Ascending aorta (tissue), 2 donors: Measurements from ENCODE around the gene EDN1. TPM values are rescaled to one million over a fixed set of nuclear protein-coding genes. Genes with fewer than 3 reads are reported as not detected.

Source experiments
- DNase-seq, 2 donors: peaks; one replicate each; pipeline ENCODE4 v3.0.0-alpha.2; 2019; ENCODE audit warnings: low spot score in 2 of 2
- H3K27ac ChIP-seq, 2 donors: fragments of 200-600 bp; sonication (generic); one replicate each; pipeline ENCODE4 v1.5.1; 2016 to 2017; ENCODE audit warnings: mild to moderate bottlenecking in 1 of 2
- H3K27me3 ChIP-seq: fragments of 200-600 bp; sonication (generic); one replicate; pipeline ENCODE4 v1.5.1; 2017
- H3K36me3 ChIP-seq, 2 donors: fragments of 200-600 bp; sonication (generic); one replicate each; pipeline ENCODE4 v1.5.1; 2016
- H3K4me1 ChIP-seq, 2 donors: fragments of 200-600 bp; sonication (generic); one replicate each; pipeline ENCODE4 v1.5.1; 2016 to 2017; ENCODE audit warnings: mild to moderate bottlenecking in 1 of 2
- H3K4me3 ChIP-seq, 2 donors: fragments of 200-600 bp; sonication (generic); one replicate each; pipeline ENCODE4 v1.5.1; 2016 to 2017; ENCODE audit warnings: mild to moderate bottlenecking in 1 of 2
- H3K9me3 ChIP-seq, 2 donors: fragments of 200-600 bp; sonication (generic); one replicate each; pipeline ENCODE4 v1.5.1; 2016
- CTCF ChIP-seq, 3 experiments: fragments of 200-600 bp in 2 of 3; fragments of 450-650 bp in 1 of 3; sonication (generic) in 2 of 3; IDR thresholded peaks; one replicate each; pipeline ENCODE4 v1.5.1; 2016 to 2019; ENCODE audit warnings: antibody characterized with exemption in 3 of 3, mild to moderate bottlenecking in 1 of 3, moderate library complexity in 1 of 3
- intact Hi-C: fragments of 100-400 bp; cut with DNase I; formaldehyde crosslinking; loops from one replicate; pipeline ENCODE4 v1.15.1; 2023
- total RNA-seq: library from RNA; depleted of rRNA; stranded (reverse); fragments of >200 nt; gene quantifications from one replicate; pipeline ENCODE4 v1.1.0, GENCODE V29; 2016

EDN1 gene
- total RNA-seq, 1 donor from 2014 or later: 27.8 TPM

GRCh38 chr6:12279322-12280091 is 10.7 kb upstream of the EDN1 start:
- Histone ChIP-seq H3K36me3 (no peaks in the 10 kb centered on the region), H3K4me1 (peaks cover 0 to 3% of the 10 kb centered on the region in 2 donors), H3K27ac (no peak overlapping the region), H3K4me3 (no peak overlapping the region), H3K9me3 (no peaks in the 10 kb centered on the region), H3K27me3 (no peaks in the 10 kb centered on the region)
- DNase-seq: no peak
- intact Hi-C loops: no loop called here
- no peak for TF ChIP-seq CTCF (IDR thresholded peaks at IDR 0.05)

GRCh38 chr6:12280458-12280857 is 9.7 kb upstream of the EDN1 start:
- intact Hi-C loops: no loop called here
- no peaks in the 10 kb centered on the region for H3K9me3 ChIP-seq
- no peak overlapping the region for H3K4me3 ChIP-seq
- peaks cover 0 to 3% of the 10 kb centered on the region in 2 donors for H3K4me1 ChIP-seq
- no peaks in the 10 kb centered on the region for H3K27me3 ChIP-seq
- H3K36me3 ChIP-seq: no peaks in the 10 kb centered on the region
- no peak for DNase-seq
- no peak for TF ChIP-seq CTCF (IDR thresholded peaks at IDR 0.05)
- no peak overlapping the region for H3K27ac ChIP-seq

- H3K36me3 ChIP-seq: no peaks in the 10 kb centered on the region
- no peak overlapping the region for H3K27ac ChIP-seq
- TF ChIP-seq CTCF (IDR thresholded peaks at IDR 0.05): no peak
- peaks cover 0 to 3% of the 10 kb centered on the region in 2 donors for H3K4me1 ChIP-seq
- intact Hi-C loops: no loop called here
- no peak for DNase-seq
- H3K9me3 ChIP-seq: no peaks in the 10 kb centered on the region
- H3K27me3 ChIP-seq: no peaks in the 10 kb centered on the region
- H3K4me3 ChIP-seq: no peak overlapping the region
Observed at GRCh38 chr6:12280902-12281301, 9.3 kb upstream of the EDN1 start.

- H3K4me1 ChIP-seq: peaks cover 0 to 3% of the 10 kb centered on the region in 2 donors
- no peak for DNase-seq
- TF ChIP-seq CTCF (IDR thresholded peaks at IDR 0.05): no peak
- no peaks in the 10 kb centered on the region for H3K9me3 ChIP-seq
- H3K36me3 ChIP-seq: no peaks in the 10 kb centered on the region
- intact Hi-C loops: no loop called here
- no peak overlapping the region for H3K27ac ChIP-seq
- no peaks in the 10 kb centered on the region for H3K27me3 ChIP-seq
- no peak overlapping the region for H3K4me3 ChIP-seq
Observed at GRCh38 chr6:12283904-12284303, 6.3 kb upstream of the EDN1 start.

GRCh38 chr6:12286373-12287110 is 3.6 kb upstream of the EDN1 start:
- Histone ChIP-seq H3K9me3 (no peaks in the 10 kb centered on the region), H3K27me3 (no peaks in the 10 kb centered on the region), H3K4me1 (peaks cover 0 to 7% of the 10 kb centered on the region in 2 donors), H3K27ac (no peak overlapping the region), H3K4me3 (no peak overlapping the region), H3K36me3 (no peaks in the 10 kb centered on the region)
- no peak for DNase-seq
- intact Hi-C loops: loop anchor here (5.0 kb wide), 1 partner anchor 629 kb away; no protein-coding TSS in a partner anchor
- no peak for TF ChIP-seq CTCF (IDR thresholded peaks at IDR 0.05)
